ENCODE results near the gene RPE. TPM values are rescaled to one million over a fixed set of nuclear protein-coding genes. Genes with fewer than 3 reads are reported as not detected.

RPE gene
- 88.4 and 110 TPM in 2 replicates for total RNA-seq

GRCh38 chr2:210002158-210003157 lies at the start of gene RPE:
Gene RPE (plus strand): TSS chr2:210002638. CDS start chr2:210002662, 24 bp downstream.

Other genes with a start within 250 kb of the RPE start
- 0.03 TPM in 1 of 2 replicates, not detected in the other for gene UNC80, start 230.8 kb upstream of the RPE start, total RNA-seq
- gene KANSL1L, start 168.8 kb downstream of the RPE start, total RNA-seq = 20.2 and 20.5 TPM in 2 replicates
- gene ACADL, start 222.8 kb downstream of the RPE start, total RNA-seq = 0.33 and 1.7 TPM in 2 replicates